Left lobe of liver (tissue), 2 donors: ENCODE results near the gene MYLK. TPM values are rescaled to one million over a fixed set of nuclear protein-coding genes. Genes with fewer than 3 reads are reported as not detected.
A peak's percentile ranks its signal among the peaks of the same experiment; 100 is the strongest.

Experiments
- ATAC-seq: fragments of 200-7000 bp; cut with Tn5 transposase; one replicate; pipeline ENCODE4 v1.9.1; 2020; ENCODE audit warnings: mild to moderate bottlenecking, moderate library complexity
- DNase-seq: peaks from one replicate; pipeline ENCODE4 v3.0.0-alpha.2; 2020; ENCODE audit warnings: low spot score
- total RNA-seq: library from RNA; stranded (reverse); gene quantifications from one replicate; pipeline ENCODE4 v1.2.1, GENCODE V29; 2021
- donor health status: DM: no; HTN: no; CAD: no; lungs with moderate emphysema.
- donor health status: DM: no; HTN: yes; CAD: no.

The MYLK gene
- total RNA-seq, 1 donor from 2014 or later: 144 TPM

DNA sequence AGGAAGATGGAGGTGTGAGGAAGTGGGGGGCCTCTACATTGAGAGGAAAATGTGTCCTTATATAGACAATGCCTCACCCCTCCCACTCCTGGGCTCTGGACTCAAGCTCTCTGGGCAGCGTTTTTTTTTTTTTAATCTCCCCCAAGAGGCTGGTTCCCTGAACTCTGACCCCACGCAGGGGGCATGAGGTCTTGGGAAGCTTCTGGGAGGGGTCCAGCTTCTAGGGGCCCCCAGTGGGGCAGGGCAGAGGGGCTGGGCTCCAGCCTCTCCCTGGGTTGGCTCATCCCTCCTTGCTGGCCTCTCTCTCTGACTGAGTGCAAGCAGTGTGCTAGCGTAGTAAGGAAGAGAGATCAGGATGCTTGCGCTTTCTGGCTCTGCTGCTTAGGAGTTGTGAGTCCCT, 197.9 kb downstream of the MYLK start:
- DNase-seq (no peak), ATAC-seq (no peak)

DNA sequence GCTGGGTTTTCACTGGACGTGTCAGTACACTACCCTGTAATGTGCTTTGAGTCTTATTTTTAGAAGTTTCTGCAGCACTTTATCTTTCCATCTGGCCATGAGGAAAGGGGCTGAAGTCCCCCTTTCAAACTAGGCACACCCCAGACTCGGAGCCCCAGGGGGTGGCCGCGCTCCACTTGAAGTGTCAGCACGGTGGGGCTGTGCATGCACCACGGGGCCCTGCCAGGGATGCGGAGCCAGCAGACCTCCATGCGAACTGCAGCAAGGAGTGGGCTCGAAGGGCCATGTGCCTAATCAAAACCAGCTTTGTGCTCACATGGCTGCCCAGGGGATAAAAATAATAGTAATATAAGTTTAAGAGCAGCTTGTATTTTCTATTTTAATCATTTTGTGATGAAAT, 198.4 kb downstream of the MYLK start:
- ATAC-seq: no peak
- DNase-seq: no peak

DNA sequence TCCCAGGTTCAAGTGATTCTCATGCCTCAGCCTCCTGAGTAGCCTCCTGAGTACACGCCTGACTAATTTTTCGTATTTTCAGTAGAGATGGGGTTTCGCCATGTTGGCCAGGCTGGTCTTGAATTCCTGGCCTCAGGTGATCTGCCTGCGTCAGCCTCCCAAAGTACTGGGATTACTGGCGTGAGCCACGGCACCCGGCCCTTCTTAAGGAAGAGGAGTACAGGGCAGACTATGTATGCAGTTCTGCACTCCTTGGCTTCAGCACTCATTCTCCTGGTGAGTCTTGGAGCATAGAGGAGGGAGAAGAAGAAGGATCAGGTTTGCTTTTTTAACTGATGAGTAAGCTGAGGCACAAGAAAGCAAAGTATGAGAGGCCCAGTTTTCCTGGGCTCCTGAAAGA, 199.5 kb downstream of the MYLK start:
- DNase-seq (no peak), ATAC-seq (no peak)

DNA sequence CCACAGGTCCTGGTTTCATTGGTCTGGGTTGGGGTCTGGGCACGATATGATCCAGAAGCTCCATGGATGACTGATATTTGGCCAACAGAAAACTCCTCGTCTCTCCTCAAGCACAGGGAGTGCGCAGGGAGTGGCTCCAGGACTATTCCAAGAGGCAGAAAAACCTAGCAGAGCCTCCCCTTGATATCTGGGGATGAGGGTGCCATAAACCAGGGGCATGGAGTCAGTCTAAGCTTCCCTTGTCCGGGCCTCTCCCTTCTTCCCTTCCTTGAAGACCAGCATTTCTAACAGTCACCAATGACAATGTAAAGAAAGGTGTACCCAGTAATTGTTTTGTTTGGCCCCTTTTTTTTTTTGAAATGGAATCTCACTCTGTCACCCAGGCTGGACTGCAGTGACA, 199.9 kb downstream of the MYLK start:
- no peak for ATAC-seq
- DNase-seq: no peak

DNA sequence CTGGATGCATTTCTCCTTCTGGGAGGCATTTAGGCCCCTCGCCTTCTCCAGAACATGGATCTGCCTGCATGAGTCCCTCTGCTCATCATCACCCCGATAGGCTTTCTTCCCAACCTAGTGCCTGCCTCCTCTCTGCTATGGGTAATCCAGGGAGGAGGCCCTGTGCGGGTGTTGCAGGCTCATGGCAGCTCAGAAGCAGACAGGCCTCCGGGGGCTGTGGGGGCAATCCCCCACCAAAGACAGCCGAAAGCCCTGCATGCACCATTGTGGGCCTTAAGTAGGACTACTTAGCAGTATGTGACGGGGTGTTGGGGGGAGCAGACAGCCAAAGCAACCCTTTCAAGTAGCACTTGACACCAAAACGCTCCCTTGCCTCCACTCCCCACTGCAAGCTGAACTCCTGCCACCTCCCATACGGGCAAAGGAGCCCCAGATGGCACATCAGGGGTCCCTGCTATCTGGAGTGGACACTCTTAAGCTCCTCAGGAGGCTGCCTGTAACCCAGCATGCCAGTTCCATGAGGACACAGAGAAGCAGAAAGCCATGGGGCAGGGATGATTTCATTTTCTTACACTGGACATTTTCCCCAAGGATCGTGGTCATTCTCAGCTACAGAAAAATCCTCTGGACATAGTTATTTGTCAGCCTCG, 200.5 kb downstream of the MYLK start:
- ATAC-seq (no peak), DNase-seq (no peak)

DNA sequence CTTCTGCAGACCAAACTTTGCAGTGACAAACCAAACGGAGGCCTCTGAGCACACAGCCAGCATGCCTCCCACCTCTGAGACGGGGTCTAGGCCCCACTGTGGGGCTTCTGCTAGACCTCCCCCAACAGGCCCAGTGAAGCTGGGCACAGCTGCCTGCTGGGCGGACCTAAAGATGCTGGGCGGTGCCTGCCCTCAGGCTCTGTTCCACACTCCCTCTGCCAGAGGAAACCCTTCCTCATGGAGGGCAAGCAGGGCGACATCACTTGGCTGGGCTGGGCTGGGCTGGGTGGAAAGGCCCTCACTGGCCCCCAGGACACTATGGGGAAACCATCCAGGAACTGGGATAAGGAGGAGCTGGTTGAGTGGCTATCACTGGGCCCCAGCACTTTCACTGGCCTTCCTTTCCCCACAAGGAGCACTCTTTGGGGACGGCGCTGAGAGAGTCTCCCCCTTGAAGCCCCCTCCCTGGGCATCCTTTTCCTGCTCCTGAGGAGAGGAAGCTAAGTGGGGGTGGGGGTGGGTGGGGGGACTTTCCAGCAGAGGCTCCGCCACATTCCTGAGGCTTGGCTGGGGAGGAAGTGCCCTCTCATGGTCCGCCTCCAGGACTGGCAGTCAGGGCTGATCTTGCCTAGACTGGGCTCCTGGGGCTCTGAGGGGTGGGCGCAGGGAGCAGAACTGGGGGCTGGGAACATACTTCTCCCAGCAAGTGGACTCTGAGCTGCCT, 201.2 kb downstream of the MYLK start:
- DNase-seq (no peak), ATAC-seq (no peak)

DNA sequence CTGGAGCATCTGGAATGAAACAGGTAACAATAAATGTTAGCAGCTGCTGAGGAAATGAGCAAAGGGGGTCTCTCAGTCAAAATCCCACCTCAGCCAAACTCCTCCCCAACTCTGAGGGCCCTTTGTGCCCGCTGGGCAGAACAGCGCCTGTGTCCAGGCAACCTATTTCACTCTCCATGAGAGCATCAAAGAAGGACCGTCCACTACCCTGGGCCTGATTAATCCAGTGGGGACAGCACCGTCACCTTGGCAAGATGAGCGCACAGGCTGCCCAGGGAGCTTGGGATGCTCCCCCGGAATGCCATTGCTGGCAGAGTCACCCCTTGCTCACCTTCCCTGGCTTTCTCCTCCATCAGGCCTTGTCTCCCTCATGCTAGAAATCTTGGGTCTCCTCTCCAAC, 201.8 kb downstream of the MYLK start:
- DNase-seq (no peak), ATAC-seq (no peak)

DNA sequence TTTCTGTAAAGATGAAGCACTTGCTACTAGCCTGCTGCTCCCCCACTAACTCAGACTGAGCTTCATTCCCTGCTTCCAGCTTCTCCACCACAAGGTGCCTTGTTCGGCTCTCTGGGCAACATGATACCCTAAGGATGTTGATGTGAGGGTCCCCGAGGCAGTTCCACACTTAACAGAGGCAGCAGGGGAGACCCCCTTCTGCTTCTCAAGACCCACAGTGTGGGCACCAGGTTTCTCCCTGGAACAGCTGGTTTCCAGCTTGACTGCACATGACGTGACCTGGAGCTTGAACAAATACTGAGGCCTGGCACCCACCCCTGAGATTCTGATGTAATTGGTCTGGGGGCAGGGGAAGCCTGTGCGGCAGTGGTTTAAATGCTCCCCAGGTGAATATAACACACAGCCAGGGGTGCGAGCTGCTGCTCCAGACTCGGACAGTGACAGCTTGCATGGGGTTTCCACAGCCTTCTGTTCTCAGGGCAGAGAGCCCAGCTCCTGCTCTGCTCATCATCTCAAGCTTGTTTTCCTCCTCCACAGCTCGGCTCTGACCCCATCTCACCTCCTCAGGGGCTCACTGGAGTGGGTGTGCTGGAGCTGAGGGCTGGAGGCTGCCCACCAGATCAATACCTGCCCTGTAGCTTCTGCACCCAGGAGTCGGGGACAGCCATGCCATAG, 204.3 kb downstream of the MYLK start:
- no peak for DNase-seq
- peak; percentile 14 for ATAC-seq

DNA sequence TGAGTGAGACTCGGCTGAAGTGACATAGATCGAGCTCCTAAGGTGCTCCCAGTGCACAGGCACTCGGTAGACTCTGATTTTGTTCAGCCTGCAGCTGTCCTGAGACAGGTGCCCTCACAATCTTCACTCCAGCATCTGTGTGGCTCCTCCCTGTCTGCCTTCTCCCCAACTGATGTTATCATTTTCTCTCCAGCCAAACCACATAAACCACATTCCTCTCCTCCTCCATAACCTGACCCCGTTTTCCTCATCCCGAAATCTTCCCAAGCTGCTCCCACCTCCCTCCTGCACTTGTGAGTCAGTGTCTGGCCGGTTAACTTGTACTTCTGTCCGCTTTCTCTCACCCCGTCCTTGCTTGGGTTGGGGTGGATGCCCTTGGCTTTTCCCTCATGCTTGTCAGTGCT, 206.0 kb downstream of the MYLK start:
- no peak for DNase-seq

DNA sequence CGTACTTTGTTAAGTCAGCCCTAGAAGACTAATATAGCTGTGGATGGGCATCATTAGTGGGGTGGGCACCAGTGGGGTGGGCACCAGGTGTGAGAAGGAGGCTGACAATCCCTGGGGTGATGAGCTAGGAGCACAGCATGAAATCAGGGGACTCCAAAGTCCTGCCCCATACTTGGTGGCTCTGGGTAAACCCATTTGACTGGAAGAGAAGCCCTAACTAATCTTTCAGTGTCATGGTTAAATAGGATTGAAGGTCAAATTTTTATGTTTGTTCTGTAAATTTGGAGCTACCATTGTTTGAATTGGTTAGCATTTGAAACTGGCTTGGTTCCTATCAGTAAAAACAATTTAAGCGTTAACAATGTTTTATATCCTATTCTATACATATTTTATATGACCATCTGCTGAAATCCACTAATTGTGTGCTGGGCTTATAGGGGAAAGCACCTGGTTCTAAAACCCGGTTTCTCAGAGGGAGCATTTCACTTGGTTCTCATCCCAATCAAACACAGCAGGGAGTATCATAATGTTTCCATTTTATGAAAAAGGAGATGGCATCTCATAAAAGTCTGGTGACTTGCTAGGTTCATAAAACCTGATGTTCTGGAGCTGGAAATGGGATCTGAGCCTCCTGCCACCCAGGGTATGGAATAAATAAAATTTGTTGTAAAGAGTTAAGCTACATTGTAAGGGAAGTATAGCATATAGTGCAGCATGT, 211.5 kb downstream of the MYLK start:
- DNase-seq: no peak
- peak; percentile 38 for ATAC-seq

More for the DNA sequence above, 206.0 kb downstream of the MYLK start:
- no peak for ATAC-seq

DNA sequence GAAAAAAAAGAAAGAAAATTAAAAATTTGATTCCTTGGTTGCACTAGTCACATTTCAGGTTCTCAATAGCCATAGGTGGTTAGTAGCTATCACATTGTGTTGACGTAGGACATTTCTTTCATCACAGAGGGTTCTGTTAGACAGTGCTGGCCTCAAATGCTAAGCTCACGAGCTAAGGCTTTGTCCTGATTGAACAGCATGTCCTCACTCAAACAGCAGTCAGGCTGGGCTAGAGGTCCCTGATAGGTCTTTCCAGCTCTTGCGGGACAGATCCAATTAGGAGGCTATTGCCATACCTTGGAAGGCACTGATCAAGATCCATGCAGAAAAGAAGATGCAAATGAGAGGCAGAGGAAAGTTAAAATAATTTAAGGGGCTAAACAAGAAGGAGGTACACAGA, 213.4 kb downstream of the MYLK start:
- DNase-seq (no peak), ATAC-seq (no peak)

DNA sequence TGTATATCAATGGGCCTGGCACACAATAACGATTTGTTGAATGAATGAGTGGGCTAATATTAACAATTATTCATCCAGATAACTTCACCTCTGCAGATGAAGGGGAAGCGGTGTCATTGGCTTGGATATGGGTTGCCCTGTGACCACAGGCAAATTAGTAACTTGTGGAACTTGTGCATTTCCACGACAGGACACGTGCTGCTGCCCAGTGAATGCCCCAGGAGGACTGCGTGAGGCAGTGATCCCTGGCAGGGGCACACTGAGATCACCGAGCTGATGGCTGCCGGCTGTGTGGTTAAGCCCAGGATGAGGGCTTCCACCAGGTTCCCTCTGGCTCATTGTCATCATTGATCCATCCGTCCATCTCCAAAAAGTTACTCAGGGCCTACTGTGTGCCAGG, 215.2 kb downstream of the MYLK start:
- DNase-seq: no peak
- ATAC-seq: no peak

DNA sequence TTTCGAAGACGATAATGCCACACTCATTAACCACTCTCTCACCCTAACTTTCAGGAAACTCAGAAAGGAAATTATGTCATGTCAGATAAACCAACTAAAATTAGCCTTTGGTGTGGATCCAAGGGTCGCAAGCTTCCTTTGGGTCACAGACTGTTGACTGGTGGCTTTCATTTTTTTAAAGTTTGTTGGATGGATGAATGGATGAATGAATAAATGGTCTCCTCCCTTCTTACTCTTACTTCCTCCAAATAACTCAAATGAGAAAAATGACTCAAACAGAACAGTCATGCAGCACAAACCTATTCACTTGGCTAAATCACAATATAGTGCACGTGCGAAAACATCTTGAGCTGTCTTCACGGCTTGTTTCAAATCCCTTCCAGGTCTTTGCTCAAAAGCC, 216.3 kb downstream of the MYLK start:
- no peak for DNase-seq
- ATAC-seq: no peak

DNA sequence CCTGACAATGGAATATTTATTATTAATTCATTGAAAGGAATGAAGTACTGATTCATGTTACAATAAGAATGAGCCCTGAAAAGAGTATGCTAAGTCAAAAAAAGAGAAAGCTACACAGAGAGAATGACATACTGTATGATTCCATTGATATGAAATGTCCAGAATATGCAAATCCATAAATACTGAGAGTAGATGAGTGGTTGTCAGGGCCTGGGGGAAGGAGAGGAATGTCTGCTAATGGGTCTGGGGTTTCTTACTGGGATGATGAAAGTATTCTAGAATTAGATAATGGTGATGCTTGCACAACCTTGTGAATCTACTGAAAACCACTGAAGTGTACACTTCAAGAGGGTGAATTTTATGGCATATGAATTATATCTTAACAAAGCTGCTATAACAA, 219.4 kb downstream of the MYLK start:
- no peak for DNase-seq
- no peak for ATAC-seq

DNA sequence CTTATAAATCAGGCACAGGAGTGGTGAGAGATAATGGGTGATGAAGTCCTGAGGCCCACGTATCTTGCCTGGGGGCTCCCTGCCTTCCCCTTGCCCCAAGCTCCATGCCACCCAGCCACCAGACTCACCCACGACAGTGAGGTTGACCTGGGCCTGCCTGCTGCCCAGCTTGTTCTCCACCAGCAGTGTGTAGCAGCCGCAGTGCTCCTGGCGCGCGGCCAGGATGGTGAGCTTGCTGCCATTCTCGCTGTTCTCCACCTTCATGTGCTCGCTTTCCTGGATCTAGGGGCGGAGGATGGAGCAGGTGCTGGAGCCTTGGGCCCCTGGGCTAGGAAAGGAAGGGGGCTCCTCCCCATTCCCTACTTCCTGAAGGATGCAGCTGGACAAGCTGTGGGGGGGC, 220.2 kb downstream of the MYLK start:
- no peak for ATAC-seq
- no peak for DNase-seq

DNA sequence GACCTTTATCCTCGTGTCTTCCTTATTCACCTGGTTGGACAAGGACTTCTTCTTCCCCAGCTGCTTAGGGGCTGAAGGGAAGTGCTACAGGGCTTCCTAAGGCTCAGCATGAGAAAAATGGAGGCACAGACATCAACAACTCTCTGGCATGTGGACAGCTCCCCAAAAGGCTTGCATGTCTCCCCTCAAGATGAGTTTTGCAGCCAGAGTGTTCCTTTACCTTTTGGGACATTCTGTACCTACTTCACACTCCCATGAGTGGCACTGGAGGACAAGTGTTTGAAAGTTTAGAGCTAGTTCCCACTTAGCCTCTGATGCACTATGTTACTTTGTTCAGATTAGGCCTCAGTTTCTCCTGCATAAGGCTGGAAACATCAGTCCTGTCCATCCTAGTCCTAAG, 222.2 kb downstream of the MYLK start:
- ATAC-seq (no peak), DNase-seq (no peak)

DNA sequence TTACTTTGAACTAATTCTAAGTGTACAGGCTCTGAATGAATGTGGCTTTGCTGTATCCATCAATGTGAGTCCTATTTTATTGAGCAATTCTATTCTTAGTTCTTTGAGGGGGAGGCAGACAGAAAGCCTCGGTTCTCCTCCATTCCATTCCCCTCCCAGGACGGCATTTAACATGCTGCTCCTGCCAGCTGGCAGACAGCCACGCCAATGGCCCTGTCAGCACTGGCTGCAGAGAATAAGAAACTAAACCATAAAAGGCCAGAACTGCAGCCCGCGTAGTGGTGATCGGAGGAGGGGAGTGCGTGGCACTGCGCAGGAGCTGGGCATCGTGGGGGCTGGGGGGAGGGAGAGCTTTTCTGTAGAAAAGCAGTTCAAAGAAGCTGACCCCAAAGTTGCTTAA, 223.2 kb downstream of the MYLK start:
- peak; percentile 83 for DNase-seq

DNA sequence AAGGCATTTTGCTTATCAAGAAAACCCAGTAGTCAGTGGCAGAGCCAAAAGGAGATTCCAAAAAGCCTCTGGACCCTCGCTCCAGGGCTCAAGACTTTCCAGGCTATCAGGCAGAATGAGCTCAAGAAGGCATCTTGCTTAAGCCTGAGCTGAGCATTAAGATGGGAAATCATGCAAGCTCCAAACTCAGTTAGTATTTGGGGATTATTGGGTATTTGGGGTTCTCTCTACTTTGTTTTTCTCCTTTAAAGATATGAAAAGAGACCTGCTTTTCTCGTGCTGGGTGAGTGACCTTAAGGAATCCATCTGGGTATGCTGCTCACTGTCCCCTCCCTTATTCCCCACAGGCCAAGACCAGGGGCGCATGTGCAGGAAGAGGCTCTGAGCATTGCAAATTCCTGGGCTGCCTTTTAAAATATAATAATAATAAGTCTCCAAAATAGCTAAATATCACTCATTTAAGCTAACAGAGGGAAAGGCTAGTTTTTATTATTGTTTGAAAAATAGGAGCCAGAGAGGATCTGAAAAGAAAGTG, 223.9 kb downstream of the MYLK start:
- no peak for DNase-seq
- ATAC-seq: no peak

More for the DNA sequence above, 223.2 kb downstream of the MYLK start:
- ATAC-seq: peak; percentile 74

DNA sequence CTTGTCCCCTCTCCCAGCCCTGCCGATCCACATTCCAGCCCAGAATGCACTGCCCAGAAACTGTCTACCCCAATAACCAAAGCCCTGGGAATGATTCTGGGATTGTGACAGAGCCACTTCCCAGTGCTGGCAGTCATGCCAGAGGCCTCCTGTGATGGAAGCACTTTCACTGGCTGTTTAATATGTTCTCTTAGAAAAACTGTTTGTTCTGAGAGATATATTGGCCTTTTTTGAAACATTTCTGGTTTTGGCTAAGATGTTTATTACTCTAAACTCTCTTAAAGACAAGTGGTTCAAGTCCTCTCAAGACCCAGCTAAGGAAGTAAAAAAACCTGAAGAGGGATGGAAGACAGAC, 225.3 kb downstream of the MYLK start:
- DNase-seq: no peak
- no peak for ATAC-seq

DNA sequence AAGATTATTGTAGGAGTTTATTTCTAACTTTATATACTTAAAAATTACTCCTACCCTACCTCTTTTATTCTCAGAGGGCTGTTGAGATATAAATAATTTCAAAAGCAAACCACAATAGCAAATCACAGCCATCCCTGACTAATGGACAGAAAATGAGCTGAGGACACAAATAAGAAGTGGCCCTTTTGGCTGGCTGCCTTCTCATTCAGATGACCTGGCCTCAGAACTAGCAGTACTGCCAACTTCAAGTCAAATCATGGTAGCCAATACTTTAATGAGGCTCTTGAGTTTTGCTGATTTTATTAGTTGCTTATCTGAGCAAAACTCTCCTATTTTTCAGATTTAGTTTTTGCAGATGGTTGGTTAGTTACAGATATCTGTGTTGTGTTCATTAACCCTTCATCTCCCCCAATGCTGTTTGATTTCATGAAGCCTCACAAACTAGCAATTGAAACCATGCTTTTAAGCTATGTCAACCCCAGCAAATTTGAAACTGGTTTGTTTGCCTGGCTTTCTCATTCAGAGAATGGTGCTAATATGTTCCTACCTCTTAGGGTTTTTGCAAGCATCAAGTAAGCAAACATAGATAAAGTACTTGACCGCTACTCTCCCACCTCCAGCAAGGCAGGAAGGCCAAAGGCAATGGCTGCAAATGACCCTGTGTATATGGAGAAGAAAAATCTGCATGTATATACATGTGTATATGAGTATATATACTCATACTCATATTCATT, 225.8 kb downstream of the MYLK start:
- DNase-seq: no peak
- no peak for ATAC-seq

DNA sequence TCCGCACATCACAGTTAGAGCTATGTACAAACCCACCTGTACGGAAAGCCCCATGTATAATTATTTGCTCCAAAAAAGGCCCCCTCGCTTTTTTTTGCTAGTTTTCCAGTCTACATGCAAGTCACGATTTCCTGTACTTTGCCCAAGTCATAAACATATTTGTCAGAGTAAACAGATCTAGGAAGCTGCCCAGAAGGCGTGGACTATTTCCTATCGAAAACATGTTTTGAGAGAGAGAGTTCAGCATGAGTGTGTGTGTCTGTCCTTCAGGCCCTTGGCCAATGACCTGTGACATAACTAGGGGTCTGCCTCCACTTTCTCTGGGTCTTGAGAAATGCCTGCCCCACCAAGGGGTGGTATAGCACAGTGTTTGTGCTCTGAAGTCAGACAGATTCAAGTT, 226.6 kb downstream of the MYLK start:
- ATAC-seq: no peak
- no peak for DNase-seq
